Kidney capillary endothelial cell (primary cell): ENCODE measurements around the gene ZNF594.
"Not testable (repeated sequence)": the region's sequence is repeated elsewhere in the genome, so short reads cannot be mapped to it uniquely, and the experiment has no call there.

Experiments used
- DNase-seq: peaks from one replicate; pipeline ENCODE4 v3.0.0-alpha.2; 2018; ENCODE audit warnings: low spot score

The ZNF594 gene

GRCh38 chr17:5201011-5201410 lies 9.3 kb upstream of the ZNF594 start:
- DNase-seq, result no peak

GRCh38 chr17:5200360-5200759 lies 8.7 kb upstream of the ZNF594 start:
- DNase-seq, result no peak

- no peak for DNase-seq
Observed at GRCh38 chr17:5198472-5198871, 6.8 kb upstream of the ZNF594 start.

GRCh38 chr17:5194346-5194745 lies 2.7 kb upstream of the ZNF594 start:
- no peak for DNase-seq

- no peak for DNase-seq
Observed at GRCh38 chr17:5184288-5184687, 7.4 kb downstream of the ZNF594 start.

GRCh38 chr17:5183410-5183793 lies 8.3 kb downstream of the ZNF594 start:
- no peak for DNase-seq

- no peak for DNase-seq
Observed at GRCh38 chr17:5182597-5183409, 8.9 kb downstream of the ZNF594 start.

- no peak for DNase-seq
Observed at GRCh38 chr17:5181509-5182305, 10.0 kb downstream of the ZNF594 start.

- no peak for DNase-seq
Observed at GRCh38 chr17:5179003-5179402, 12.7 kb downstream of the ZNF594 start.

- DNase-seq, result not testable (repeated sequence)
Observed at GRCh38 chr17:5175027-5175426, 16.6 kb downstream of the ZNF594 start.

- not testable (repeated sequence) for DNase-seq
Observed at GRCh38 chr17:5165791-5166564, 25.7 kb downstream of the ZNF594 start.

GRCh38 chr17:5164436-5164835 lies 27.2 kb downstream of the ZNF594 start:
- no peak for DNase-seq

- not testable (repeated sequence) for DNase-seq
Observed at GRCh38 chr17:5161793-5162192, 29.9 kb downstream of the ZNF594 start.

GRCh38 chr17:5160702-5161101 lies 31.0 kb downstream of the ZNF594 start:
- not testable (repeated sequence) for DNase-seq

- not testable (repeated sequence) for DNase-seq
Observed at GRCh38 chr17:5146122-5146521, 45.5 kb downstream of the ZNF594 start.

GRCh38 chr17:5142877-5143276 lies 48.8 kb downstream of the ZNF594 start:
- not testable (repeated sequence) for DNase-seq

GRCh38 chr17:5139458-5139732 lies 52.3 kb downstream of the ZNF594 start:
- no peak for DNase-seq

GRCh38 chr17:5138616-5139457 lies 52.8 kb downstream of the ZNF594 start:
- DNase-seq, result no peak

- not testable (repeated sequence) for DNase-seq
Observed at GRCh38 chr17:5138198-5138544, 53.5 kb downstream of the ZNF594 start.

- DNase-seq, result not testable (repeated sequence)
Observed at GRCh38 chr17:5137511-5138197, 54.0 kb downstream of the ZNF594 start.
